ENCODE measurements around the gene CRTC1. TPM values are rescaled to one million over a fixed set of nuclear protein-coding genes. Genes with fewer than 3 reads are reported as not detected.
"Not testable (repeated sequence)": the region's sequence is repeated elsewhere in the genome, so short reads cannot be mapped to it uniquely, and the experiment has no call there.

The CRTC1 gene
- total RNA-seq, 1 experiment from 2014 or later = 0.40 TPM

DNA sequence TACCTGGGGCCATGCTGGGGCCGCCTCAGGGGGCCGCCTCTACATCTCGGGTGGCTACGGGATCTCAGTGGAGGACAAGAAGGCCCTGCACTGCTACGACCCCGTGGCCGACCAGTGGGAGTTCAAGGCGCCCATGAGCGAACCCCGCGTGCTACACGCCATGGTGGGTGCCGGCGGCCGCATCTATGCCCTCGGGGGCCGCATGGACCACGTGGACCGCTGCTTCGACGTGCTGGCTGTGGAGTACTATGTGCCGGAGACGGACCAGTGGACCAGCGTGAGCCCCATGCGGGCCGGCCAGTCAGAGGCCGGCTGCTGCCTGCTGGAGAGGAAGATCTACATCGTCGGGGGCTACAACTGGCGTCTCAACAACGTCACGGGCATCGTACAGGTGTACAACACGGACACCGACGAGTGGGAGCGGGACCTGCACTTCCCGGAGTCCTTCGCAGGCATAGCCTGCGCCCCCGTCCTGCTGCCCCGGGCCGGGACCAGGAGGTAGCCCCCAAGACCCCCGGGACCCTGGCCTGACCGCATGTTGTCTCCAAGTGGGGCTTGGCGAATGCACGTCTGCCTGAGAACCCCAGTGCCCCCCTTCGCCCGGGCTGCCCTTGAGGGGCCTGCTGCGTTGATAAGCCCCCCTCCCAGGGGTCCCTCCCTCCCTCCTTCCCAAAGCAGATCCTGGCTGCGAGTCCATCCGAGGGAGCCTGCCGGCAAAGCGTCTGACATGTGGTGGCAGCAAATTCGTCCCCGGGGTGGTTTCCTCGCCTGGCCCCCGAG lies 14.5 kb upstream of the CRTC1 start:
- DNase-seq (ENCODE audit: low read depth) = no peak

DNA sequence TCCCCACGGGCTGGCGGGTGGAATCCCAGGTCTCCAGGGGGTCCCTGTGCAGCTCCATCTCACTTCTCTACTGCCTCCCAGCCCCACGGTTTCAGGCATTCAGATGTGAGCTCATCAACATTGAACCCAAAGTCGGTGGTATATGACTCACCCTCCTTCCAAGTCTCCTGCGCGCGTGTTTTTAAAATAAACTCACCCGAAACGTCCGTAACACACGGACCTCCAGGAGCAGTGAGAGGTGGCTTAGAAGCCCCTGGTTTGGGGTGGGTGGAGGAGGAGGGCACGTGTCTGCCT lies 14.0 kb upstream of the CRTC1 start:
- DNase-seq (ENCODE audit: low read depth) = peak; percentile 34

DNA sequence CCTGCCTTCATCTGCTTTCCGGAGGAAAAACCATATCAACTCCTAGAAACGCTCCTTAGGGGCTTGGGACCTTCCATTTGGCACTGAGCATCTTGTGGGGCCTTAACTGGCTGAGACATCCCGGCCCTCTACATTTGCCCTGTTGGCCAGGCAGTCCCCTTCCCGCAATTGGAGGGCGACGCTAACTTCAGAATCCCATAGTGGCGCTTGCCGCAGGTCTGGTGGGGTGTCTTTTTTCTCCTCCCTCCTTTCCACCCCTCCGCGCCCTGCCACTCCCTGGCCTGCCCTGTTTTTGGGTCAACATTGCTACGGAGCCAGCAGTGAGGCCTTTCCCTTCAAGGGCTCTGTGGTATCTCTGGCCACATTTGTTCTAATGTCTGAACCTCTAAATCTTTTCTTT lies 13.6 kb upstream of the CRTC1 start:
- DNase-seq (ENCODE audit: low read depth) = no peak

DNA sequence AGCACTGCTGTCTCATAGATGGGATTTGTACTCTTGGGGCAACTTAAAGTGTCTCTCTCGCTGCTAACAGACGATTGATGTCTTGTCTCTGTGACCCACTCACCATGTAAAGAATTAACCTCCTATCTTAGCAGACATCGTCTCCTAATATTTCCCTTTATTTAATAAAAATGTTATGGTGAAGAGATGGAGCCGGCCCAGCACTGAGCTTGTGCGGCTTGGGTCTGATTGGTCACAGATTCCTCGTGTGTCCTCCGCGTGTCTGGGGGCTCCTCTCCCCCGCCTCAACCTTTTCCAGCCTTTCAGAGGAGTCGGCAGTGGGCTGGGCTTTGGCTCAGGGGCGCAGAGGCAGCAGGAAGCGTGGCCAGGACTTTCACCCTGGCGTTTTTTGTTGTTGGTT lies 13.2 kb upstream of the CRTC1 start:
- DNase-seq (ENCODE audit: low read depth) = no peak

DNA sequence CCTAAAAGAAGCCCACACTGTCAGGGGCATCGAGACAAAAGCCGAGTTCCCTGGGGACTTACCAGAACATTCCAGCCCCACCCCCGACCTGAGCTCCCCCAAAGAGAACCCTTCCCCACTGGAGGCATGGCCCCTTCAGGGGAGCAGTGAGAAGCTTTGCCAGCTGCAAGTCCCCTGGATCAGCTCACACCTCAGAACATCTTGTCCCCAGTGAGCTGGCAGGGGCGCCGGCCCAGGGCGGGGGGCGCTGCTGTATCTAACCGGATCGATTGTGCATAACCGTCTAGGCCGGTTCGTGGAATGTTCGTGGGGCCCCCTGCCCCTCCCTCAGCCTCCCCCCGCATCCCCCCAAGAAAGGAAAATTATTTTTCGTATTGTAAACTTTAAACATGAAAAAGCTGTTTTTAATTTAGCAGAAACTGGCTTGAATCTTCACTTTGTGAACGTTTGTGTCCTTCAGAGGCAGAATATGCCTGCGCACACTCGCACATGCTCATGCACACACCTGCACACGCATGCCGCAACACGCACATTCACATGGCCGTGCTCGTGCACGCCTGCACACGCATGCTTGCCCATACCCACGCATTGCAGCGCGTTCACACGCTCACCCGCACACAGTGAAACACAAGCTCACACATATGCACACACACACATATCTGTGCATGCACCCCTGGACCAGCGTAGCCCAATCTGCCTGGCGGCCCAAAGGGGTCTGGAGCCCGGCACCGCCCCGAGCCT lies 12.0 kb upstream of the CRTC1 start:
- no peak for DNase-seq (ENCODE audit: low read depth)

DNA sequence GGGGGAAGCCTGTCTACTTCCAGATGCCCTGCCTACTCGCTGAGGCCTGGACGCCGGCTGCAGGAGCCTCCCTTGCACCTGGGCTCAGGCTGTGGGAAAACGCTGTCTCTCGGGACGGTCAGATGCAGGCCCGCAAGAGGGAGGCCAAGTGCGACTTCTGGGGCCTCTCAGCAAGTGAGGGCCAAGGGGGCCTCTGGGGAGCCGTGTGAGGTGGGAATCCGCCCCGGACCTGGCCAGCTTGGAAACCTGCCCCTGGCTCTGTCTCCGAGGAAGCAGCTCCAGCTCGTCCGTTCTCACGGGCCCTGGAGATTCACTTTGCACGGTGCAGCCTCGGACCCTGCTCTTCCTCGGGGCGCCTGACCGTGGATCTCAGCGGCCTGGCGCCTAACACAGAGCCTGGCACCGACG lies 11.4 kb upstream of the CRTC1 start:
- no peak for DNase-seq (ENCODE audit: low read depth)

DNA sequence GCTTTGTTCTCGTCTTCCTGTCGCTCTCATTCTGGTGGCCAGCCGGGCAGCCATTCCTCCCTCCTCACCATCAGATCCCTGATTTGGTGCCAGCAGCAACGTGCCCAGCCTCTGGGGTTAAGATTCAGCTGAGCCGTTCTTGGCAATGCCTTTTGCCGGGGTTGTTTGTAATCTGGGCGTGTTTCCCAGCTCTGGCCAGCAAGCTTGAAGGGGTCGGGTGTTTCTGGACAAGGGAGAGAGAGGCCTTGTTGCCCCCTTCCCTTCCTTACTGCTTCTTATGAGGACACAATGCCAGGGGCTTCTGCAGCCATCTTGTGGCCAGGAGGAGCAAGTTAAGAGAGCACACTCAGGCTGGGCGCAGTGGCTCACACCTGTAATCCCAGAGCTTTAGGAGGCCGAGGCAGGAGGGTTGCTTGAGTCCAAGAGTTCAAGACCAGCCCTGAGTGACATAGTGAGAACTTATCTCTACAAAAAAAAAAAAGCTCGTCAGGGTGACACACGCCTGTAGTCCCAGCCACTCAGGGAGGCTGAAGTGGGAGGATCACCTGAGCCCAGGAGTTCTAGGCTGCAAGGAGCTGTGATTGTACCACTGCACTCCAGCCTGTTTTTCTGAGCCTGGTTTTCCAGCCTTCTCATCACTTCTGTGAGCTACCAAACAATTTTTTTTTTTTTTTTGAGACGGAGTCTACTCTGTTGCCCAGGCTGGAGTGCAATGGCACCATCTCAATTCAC lies 10.7 kb upstream of the CRTC1 start:
- peak; percentile 33 for DNase-seq (ENCODE audit: low read depth)

DNA sequence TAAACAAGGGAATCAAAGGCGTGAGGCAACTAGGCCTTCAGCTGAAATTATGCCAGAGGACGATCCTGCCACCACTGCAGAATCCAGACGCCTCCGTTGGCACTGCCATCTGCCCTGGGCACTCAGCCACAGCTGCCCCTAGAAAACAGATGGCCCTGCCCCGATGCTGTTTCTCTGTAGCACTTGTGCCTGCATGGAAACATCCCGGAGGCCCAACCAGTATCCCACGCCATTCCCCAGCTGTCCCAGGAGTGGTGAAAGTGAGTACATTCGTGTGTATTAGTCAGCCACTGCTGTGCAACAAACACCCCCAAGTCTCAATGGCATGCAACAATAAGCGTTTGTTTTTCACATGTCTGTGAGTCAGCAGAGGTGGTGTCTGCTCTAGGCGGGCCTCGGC lies 8.9 kb upstream of the CRTC1 start:
- no peak for DNase-seq (ENCODE audit: low read depth)

DNA sequence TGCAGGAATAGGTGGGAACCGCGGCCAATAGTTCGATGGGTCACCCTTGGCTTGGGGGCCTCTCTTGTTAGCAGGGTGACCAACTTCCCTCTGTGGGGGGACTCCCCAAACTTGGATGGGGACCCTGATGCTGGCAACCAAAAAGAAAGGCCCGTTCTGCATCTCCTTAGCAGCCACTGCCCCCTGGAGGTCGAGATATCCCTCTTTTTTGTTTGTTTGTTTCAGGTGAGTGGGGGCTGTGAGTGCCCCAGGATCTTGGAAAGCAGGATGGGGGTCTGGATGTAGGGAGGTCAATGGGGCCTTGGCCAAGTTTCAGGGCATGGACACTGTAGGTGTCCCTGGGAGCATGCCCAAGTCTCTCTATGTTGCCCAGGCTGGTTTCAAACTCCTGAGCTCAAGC lies 7.7 kb upstream of the CRTC1 start:
- DNase-seq (ENCODE audit: low read depth) = no peak

DNA sequence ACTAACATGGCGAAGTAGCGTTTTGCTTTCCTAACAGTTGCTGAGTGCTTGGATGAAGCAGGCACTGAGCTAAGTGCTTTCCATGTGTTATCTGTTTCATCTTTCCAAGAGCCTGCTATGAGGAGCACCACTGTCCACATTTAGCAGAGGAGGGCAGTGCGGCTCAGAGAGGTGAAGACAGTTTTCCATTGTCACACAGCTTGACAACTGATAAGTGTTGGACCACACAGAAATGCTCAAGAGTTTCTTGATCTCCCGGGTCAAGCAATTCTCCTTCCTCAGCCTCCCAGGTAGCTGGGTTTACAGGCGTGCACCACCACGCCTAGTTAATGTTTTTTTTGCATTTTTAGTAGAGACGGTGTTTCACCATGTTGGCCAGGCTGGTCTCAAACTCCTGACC lies 6.8 kb upstream of the CRTC1 start:
- DNase-seq (ENCODE audit: low read depth) = no peak

DNA sequence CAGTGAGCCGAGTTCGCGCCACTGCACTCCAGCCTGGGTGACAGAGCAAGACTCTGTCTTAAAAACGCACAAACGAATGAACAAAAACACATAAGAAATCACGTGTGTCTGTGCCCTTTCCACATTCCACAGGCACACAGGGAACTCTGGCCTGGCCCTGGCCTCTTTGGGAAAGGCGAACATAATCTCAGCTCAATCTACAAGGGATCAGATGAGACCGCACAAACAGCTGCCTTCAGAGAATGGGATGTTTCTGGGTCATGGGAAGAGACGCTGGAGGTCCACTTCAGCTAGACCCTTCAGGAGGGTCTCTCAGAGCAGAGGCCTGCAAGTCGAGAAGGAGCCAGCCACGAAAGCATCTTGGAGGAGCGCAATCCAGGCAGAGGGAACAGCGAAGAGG lies 6.3 kb upstream of the CRTC1 start:
- no peak for DNase-seq (ENCODE audit: low read depth)

DNA sequence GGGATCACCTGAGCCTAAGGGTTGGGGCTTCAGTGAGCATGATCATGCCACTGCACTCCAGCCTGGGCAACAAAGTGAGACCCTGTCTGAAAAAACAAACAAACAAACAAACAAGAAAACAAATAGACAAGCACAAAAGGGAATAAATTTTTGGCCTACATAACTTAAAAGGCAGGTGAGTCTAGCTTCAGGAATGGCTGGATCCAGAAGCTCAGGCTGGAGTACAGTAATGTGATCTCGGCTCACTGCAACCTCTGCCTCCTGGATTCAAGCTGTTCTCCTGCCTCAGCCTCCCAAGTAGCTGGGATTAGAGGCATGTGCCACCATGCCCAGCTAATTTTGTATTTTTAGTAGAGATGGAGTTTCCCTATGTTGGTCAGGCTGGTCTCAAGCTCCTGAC lies 3.3 kb upstream of the CRTC1 start:
- not testable (repeated sequence) for DNase-seq (ENCODE audit: low read depth)

DNA sequence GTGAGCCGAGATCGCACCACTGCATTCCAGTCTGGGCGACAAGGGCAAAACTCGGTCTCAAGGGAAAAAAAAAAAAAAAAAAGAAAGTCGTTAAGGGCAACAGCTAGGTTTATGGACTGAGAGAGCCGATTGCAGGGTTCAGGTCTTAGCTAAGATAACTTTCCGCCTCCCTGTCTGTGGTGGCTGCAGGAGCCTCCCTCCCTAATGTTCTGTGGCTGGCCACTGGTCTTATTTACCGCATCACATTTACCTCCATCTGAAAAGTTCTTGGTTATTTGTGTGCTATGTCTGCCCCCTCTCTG lies 722 bp upstream of the CRTC1 start:
- DNase-seq (ENCODE audit: low read depth) = no peak

DNA sequence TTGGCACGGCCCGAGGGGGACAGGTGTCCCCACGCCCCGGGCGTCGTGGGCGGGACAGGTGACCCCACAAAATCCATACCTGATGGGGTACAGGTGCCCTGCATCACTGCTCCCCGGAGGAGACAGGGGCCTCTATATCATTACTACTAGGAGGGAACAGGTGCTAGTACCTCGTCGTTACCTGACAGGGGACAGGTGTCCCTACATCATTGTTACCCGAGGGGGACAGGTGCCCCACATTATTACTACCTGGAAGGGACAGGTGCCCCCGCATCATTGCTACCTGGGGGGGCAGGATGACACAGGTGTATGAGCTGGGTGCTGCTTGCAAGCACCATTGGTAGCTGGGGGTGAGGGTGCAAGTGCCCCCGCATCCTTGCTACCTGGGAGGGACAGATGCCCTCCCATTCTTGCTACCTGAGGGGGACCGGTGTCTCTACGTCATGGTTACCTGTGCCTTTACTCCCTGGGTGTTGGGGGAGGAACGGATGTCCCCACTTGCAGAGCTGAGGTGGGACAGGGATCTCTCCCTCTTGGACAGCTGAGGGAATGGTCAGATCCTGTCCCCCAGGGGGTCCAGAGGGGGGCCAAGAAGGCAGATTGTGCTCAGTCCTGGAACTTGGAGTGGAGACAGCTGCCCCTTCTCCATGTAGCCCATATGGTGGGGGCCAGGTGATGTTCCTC lies 620 bp downstream of the CRTC1 start:
- no peak for DNase-seq (ENCODE audit: low read depth)

DNA sequence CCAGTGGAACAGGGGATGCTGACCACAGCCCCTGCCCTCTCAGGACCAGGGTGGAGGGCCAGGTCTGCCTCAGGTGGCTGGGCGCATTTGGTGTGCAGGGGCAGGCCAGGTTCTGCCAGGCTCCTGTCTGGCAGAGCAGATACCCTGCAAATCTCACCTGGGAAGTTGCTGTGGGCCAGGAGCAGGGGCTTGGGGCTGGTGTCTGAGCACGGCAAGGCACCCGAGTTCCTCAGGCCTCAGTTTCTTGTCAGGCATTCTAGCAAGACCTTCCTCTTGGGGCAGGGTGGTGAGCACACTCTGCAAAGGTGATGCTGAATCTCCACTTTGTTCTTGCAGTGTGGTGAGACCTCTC lies 1.1 kb downstream of the CRTC1 start:
- no peak for DNase-seq (ENCODE audit: low read depth)

DNA sequence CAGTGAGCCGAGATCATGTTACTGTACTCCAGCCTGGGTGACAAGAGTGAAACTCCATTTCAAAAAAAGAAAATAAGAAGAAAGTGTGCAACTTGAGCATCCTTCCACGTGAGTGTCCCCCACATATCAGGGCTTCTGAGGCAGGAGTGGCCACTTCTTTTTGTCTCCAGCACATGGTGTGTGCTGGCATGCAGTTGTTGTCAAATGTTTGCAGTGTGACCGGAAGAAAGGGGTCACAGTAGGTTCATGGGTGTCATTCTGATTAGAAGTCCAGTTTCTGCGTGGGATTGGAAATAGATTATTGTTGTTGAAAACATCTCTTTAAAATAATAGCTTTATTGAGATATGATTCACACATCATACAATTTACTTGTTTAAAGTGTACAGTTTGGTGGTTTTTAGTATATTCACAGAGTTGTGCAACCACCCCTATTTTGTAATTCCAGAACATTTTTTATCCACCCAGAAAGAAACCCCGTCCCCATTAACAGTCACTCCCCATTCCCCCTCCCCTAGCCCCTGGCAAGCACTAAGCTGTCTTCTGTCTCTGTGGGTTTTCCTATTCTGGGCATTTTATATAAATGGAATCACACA lies 2.2 kb downstream of the CRTC1 start:
- no peak for DNase-seq (ENCODE audit: low read depth)

DNA sequence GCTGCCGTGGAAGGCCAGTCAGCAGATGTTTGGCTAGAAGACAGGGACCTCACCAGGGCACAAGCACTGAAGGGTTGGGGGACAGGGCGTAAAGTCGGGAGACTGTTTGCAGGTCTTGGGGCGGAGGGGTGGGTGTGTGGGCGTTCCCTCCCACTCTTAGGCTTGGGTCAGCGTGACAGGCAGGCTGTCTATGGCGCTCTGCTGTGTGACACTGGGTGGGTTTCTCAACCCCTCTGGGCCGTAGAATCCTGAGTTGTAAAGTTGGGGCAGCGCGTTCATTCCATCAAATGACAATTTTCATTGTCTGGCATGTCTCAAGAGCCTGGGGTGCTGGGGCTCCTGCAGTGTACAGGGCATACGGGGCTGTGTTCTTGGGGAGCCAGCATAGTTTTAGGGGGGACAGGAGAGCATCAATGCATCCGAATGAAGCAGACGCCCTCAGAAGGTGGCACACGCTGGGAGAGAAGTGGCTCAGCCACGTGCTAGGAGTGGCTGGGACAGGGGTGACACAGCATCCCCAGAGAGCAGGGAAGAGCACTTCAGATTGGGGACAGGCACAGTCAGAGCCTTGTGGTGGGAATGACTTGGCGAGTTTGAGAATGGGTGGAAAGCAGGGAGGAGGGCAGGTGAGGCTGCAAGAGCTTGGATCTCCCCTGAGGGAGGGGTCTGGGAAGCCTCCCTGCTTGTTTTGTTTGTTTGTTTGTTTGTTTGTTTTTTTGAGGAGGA lies 4.4 kb downstream of the CRTC1 start:
- DNase-seq (ENCODE audit: low read depth) = no peak

DNA sequence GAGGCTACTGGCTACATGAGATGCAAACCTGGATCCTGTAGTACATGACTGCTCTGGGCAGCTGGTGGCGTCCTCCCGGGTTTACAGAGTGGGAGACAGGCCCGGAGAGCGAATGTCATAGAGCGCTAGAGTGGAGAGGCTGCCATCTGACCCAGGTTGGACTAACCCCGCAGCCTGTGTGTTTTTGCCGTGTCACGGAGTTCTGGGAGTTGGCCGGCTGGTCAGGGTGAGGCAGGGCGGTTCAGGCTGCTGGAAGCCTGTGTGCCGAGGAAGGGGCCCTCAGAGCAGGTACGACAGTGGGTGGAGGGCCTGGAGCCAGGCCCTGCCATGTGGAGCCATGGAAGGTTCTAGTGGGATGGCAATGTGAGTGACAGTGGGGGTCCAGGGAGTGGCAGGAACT lies 12.5 kb downstream of the CRTC1 start:
- no peak for DNase-seq (ENCODE audit: low read depth)

DNA sequence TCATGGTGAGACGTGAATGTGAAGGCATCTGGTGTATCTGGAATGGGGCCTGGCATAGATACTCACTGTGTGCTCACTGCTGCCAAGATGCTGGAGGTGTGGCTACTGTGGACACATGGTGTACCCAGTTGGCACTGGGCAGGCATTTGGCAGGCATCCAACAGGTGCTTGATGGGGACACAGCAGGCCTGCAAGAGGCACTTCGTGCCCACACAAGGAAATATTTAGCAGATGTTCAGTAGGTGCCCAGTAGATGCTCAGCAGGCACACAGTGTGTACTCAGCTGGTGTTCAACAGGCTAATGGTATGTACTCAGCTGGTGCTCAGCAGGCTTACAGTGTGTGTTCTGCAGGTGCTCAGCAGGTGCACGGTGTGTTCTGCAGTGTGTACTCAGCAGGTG lies 14.2 kb downstream of the CRTC1 start:
- no peak for DNase-seq (ENCODE audit: low read depth)

DNA sequence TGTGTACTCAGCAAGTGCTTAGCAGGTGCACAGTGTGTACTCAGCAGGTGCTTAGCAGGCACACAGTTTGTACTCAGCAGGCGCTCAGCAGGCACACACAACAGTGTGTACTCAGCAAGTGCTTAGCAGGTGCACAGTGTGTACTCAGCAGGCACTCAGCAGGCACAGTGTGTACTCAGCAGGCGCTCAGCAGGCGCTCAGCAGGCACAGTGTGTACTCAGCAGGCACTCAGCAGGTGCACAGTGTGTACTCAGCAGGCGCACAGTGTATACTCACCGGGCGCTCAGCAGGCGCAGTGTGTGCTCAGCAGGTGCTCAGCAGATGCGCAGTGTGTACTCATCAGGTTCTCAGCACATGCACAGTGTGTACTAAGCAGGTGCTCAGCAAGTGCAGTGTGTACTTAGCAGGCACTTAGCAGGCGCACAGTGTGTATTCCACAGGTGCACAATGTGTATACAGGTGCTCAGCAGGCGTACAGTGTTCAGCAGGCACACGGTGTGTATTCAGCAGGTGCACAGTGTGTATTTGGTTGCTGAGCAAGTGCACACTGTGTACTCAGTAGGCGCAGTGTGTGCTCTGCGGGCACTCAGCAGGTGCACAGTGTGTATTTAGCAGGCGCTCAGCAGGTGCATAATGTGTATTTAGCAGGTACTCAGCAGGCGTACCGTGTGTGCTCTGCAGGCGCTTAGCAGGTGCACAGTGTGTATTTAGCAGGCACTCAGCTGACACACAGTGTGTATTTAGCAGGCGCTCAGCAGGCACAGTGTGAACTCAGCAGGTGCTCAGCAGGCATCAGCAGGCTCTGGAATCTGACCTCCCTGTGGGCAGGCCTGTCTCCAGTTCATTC lies 15.1 kb downstream of the CRTC1 start:
- DNase-seq (ENCODE audit: low read depth) = no peak
